ENCODE data around the gene TBC1D2B. TPM values are rescaled to one million over a fixed set of nuclear protein-coding genes. Genes with fewer than 3 reads are reported as not detected.
"Not testable (repeated sequence)": the region's sequence is repeated elsewhere in the genome, so short reads cannot be mapped to it uniquely, and the experiment has no call there.

The TBC1D2B gene
- total and polyA plus RNA-seq, 4 donors: 8.4 to 119 (median 22.0) TPM

GRCh38 chr15:77976760-77977525, 100.6 kb downstream of the TBC1D2B start:
- not testable (repeated sequence) for H3K27me3 ChIP-seq (ENCODE audit: control insufficient read depth in 4 of 4, insufficient read depth in 4 of 4, low read length in 3 of 4); H3K4me3 ChIP-seq (ENCODE audit: low read depth in 1 of 3, low read length in 3 of 3); H3K9ac ChIP-seq (ENCODE audit: low read depth in 1 of 2, low read length in 2 of 2); H3K9me3 ChIP-seq (ENCODE audit: control insufficient read depth in 4 of 4, low read length in 3 of 4); H3K27ac ChIP-seq (ENCODE audit: low read depth in 1 of 2, low read length in 2 of 2); H3K4me1 ChIP-seq (ENCODE audit: control insufficient read depth in 4 of 4, insufficient read depth in 4 of 4, low read length in 3 of 4); H3K36me3 ChIP-seq (ENCODE audit: control insufficient read depth in 4 of 4, insufficient read depth in 3 of 4, low read depth in 1 of 4, low read length in 3 of 4); DNase-seq (ENCODE audit: low spot score)
- 88% methylated on average over 25 of the region's 26 CpGs for WGBS

DNA sequence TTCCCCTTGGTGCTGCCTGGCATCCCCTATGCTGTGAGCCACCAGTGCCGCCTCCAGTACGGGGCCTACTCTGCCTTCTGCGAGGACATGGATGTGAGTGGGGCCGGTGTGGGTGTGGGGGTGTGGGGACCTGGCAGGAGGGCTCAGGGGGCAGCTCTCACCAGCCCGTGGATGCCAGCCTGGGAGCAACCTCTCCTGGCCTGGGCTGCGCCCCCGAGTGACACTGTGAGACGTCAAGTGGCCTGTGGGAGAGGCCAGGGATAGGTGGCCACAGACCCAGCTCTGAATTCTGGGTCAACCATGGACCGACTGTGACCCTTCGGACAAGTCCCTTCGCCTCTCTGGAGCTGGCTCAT, 101.4 kb downstream of the TBC1D2B start:
- not testable (repeated sequence) for H3K9me3 ChIP-seq (ENCODE audit: control insufficient read depth in 4 of 4, low read length in 3 of 4); H3K4me1 ChIP-seq (ENCODE audit: control insufficient read depth in 4 of 4, insufficient read depth in 4 of 4, low read length in 3 of 4); H3K27me3 ChIP-seq (ENCODE audit: control insufficient read depth in 4 of 4, insufficient read depth in 4 of 4, low read length in 3 of 4); H3K27ac ChIP-seq (ENCODE audit: low read depth in 1 of 2, low read length in 2 of 2); H3K36me3 ChIP-seq (ENCODE audit: control insufficient read depth in 4 of 4, insufficient read depth in 3 of 4, low read depth in 1 of 4, low read length in 3 of 4); H3K9ac ChIP-seq (ENCODE audit: low read depth in 1 of 2, low read length in 2 of 2); H3K4me3 ChIP-seq (ENCODE audit: low read depth in 1 of 3, low read length in 3 of 3); DNase-seq (ENCODE audit: low spot score)
- 92% methylated on average over 11 of the region's 11 CpGs for WGBS

DNA sequence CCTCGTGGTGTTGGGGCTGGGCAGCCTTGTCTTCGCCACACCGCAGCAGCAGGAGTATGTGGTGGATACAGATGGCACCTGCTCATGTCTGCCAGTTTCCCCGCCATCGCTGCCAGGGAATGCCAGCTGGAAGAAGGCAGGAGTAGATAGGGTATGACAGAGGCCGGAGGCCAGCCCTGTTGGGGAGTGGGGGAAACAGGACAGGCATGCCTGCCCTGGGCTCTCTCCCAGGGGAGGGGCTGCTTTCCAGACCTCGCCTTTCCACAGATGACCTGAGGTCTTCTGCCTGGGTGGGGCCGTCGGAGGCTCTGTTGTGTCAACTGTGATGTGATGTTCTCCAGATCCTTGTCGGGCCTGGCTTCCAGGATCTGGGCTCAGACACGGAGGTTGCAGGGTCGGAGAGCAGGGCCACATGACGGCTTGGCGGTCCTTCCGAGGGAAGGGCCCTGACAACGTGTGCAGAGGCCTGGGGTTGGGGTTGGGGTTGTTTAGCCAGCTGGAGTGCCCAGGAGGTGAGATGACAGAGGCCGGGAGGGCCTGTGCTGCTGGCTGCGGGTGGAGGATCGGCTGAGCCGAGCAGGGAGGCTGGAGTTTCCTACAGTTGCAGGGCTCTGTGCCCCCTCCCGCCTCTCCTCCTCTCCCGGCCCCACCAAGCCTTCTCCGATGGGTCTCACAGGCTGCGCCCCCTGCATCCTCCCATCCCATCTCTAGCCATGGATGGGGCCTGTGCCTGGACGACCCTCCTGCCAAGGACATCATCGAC, 102.0 kb downstream of the TBC1D2B start:
- WGBS: 85% methylated on average over 26 of the region's 26 CpGs
- Histone ChIP-seq H3K36me3 (ENCODE audit: control insufficient read depth in 4 of 4, insufficient read depth in 3 of 4, low read depth in 1 of 4, low read length in 3 of 4) (no peaks in the 10 kb centered on the region), H3K4me1 (ENCODE audit: control insufficient read depth in 4 of 4, insufficient read depth in 4 of 4, low read length in 3 of 4) (peaks cover 0 to 6% (median 0%) of the 10 kb centered on the region in 4 donors), H3K27ac (ENCODE audit: low read depth in 1 of 2, low read length in 2 of 2) (no peak overlapping the region), H3K9me3 (ENCODE audit: control insufficient read depth in 4 of 4, low read length in 3 of 4) (no peaks in the 10 kb centered on the region), H3K27me3 (ENCODE audit: control insufficient read depth in 4 of 4, insufficient read depth in 4 of 4, low read length in 3 of 4) (no peaks in the 10 kb centered on the region), H3K9ac (ENCODE audit: low read depth in 1 of 2, low read length in 2 of 2) (no peak overlapping the region), H3K4me3 (ENCODE audit: low read depth in 1 of 3, low read length in 3 of 3) (no peak overlapping the region)
- TF ChIP-seq JUND (IDR thresholded peaks at IDR 0.05) (no peak), NR2F2 (IDR thresholded peaks at IDR 0.05) (peak; percentile 81), RXRA (IDR thresholded peaks at IDR 0.05) (peak in 1 of 2 donors; percentile 6)
- DNase-seq (ENCODE audit: low spot score): no peak

DNA sequence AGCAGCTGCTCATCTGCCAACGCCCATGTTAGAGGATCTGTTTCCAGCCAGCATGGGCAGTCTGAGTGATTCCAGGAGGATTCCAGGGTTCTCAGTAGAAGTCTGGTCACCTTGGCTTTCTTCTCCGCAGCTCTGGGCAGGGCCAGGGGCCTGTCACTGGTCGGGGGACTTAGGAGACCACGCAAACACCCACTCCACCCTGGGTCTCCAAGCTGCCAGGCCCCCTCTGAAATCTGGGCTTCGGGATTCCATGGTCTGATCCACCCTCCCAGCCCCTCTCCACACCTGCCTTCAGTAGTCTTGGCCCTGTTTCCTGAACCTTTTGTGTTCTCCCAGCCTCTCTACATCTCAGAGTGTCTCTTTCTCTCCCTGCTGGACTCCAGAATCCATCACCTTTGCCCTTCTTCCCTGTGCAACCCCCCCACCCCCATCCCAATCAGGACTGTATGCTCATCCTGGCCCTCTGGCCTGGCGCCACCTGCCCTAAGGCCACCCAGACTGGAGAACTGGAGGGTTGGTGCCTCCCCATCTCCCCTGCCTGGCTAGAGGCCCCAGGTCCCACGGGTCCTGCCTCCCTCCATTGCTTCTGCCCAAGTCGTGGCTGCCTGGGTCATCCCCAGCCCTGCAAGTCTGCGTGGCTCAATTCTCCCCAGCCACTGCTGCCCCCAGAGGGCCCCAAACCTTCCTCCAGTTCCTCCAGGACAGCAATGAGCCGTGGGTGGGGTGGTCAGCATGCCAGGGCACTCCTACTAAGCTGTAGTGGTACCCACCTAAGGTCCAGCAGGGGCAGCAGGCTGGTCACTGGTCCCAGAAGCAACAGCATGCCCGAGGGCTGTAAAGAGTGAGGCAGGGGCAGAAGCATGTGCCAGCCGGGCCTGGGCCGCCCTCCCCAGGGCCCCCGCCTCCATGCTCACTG, 102.8 kb downstream of the TBC1D2B start:
- Histone ChIP-seq H3K9ac (ENCODE audit: low read depth in 1 of 2, low read length in 2 of 2) (no peak overlapping the region), H3K9me3 (ENCODE audit: control insufficient read depth in 4 of 4, low read length in 3 of 4) (no peaks in the 10 kb centered on the region), H3K4me1 (ENCODE audit: control insufficient read depth in 4 of 4, insufficient read depth in 4 of 4, low read length in 3 of 4) (peaks cover 0 to 6% (median 0%) of the 10 kb centered on the region in 4 donors), H3K27ac (ENCODE audit: low read depth in 1 of 2, low read length in 2 of 2) (no peak overlapping the region), H3K36me3 (ENCODE audit: control insufficient read depth in 4 of 4, insufficient read depth in 3 of 4, low read depth in 1 of 4, low read length in 3 of 4) (no peaks in the 10 kb centered on the region), H3K27me3 (ENCODE audit: control insufficient read depth in 4 of 4, insufficient read depth in 4 of 4, low read length in 3 of 4) (no peaks in the 10 kb centered on the region), H3K4me3 (ENCODE audit: low read depth in 1 of 3, low read length in 3 of 3) (no peak overlapping the region)
- TF ChIP-seq EGR1 (IDR thresholded peaks at IDR 0.05; ENCODE audit: low read depth in 2 of 2): no peak
- TF ChIP-seq NR2F2 (IDR thresholded peaks at IDR 0.05): no peak
- 86% methylated on average over 14 of the region's 14 CpGs for WGBS
- DNase-seq (ENCODE audit: low spot score): no peak

- peaks cover 0 to 6% (median 0%) of the 10 kb centered on the region in 4 donors for H3K4me1 ChIP-seq (ENCODE audit: control insufficient read depth in 4 of 4, insufficient read depth in 4 of 4, low read length in 3 of 4)
- 19% methylated on average over 6 of the region's 6 CpGs for WGBS
- no peaks in the 10 kb centered on the region for H3K9me3 ChIP-seq (ENCODE audit: control insufficient read depth in 4 of 4, low read length in 3 of 4)
- no peaks in the 10 kb centered on the region for H3K27me3 ChIP-seq (ENCODE audit: control insufficient read depth in 4 of 4, insufficient read depth in 4 of 4, low read length in 3 of 4)
- H3K9ac ChIP-seq (ENCODE audit: low read depth in 1 of 2, low read length in 2 of 2): no peak overlapping the region
- no peak overlapping the region for H3K27ac ChIP-seq (ENCODE audit: low read depth in 1 of 2, low read length in 2 of 2)
- no peaks in the 10 kb centered on the region for H3K36me3 ChIP-seq (ENCODE audit: control insufficient read depth in 4 of 4, insufficient read depth in 3 of 4, low read depth in 1 of 4, low read length in 3 of 4)
- DNase-seq (ENCODE audit: low spot score): no peak
- H3K4me3 ChIP-seq (ENCODE audit: low read depth in 1 of 3, low read length in 3 of 3): no peak overlapping the region
- TF ChIP-seq MAX (IDR thresholded peaks at IDR 0.05) (no peak), RXRA (IDR thresholded peaks at IDR 0.05) (peak; percentile 43 to 54), EGR1 (IDR thresholded peaks at IDR 0.05; ENCODE audit: low read depth in 2 of 2) (no peak), TAF1 (conservative IDR thresholded peaks at IDR 0.05) (no peak), NR2F2 (IDR thresholded peaks at IDR 0.05) (peak; percentile 32), ZBTB33 (IDR thresholded peaks at IDR 0.05) (no peak), SP1 (IDR thresholded peaks at IDR 0.05) (peak; percentile 13), JUND (IDR thresholded peaks at IDR 0.05) (no peak), RAD21 (IDR thresholded peaks at IDR 0.05) (peak in 1 of 2 donors; percentile 16), FOXA1 (IDR thresholded peaks at IDR 0.05) (no peak)
These were observed 103.5 kb downstream of the TBC1D2B start for GRCh38 chr15:77974098-77974414.

All from liver (tissue), 9 donors.